WTC11 (cell line): ENCODE measurements around the gene SERPINB6. TPM values are rescaled to one million over a fixed set of nuclear protein-coding genes. Genes with fewer than 3 reads are reported as not detected.

ENCODE experiments used
- ATAC-seq: fragments of 200-7000 bp; cut with Tn5 transposase; 2 replicates; pipeline ENCODE4 v1.10.0; 2021; ENCODE audit warnings: mild to moderate bottlenecking, moderate library complexity
- CTCF ChIA-PET: fragments of 300-600 bp; sonication (Branson Sonifier 250); formaldehyde crosslinking; loops from one replicate; lab custom pipeline; 2021; ENCODE audit warnings: antibody characterized with exemption; lab: Charles Lee
- POLR2A ChIA-PET: fragments of 350-600 bp; sonication (Branson Sonifier 250); formaldehyde crosslinking; loops from one replicate; lab custom pipeline; 2021; ENCODE audit warnings: antibody characterized with exemption; lab: Charles Lee
- DNase-seq: peaks from one replicate; pipeline ENCODE4 v3.0.0; 2021; ENCODE audit warnings: low spot score
- H3K27ac Mint-ChIP-seq: 2 replicates; pipeline ENCODE4 v1.8.0; 2021; ENCODE audit warnings: mixed read lengths
- H3K27me3 Mint-ChIP-seq: 2 replicates; pipeline ENCODE4 v1.8.0; 2021; ENCODE audit warnings: low read depth, mild to moderate bottlenecking, moderate library complexity, mixed read lengths
- H3K36me3 Mint-ChIP-seq: 2 replicates; pipeline ENCODE4 v1.8.0; 2021; ENCODE audit warnings: mixed read lengths
- H3K4me1 Mint-ChIP-seq: 2 replicates; pipeline ENCODE4 v1.8.0; 2022; ENCODE audit warnings: mixed read lengths
- H3K4me3 Mint-ChIP-seq: 2 replicates; pipeline ENCODE4 v1.8.0; 2021; ENCODE audit warnings: mild to moderate bottlenecking, moderate library complexity, mixed read lengths
- H3K9me3 Mint-ChIP-seq: 2 replicates; pipeline ENCODE4 v1.8.0; 2021; ENCODE audit warnings: mixed read lengths
- CREM ChIP-seq: sonication (generic); formaldehyde crosslinking; IDR thresholded peaks from 2 replicates; pipeline ENCODE4 v1.8.1; 2022; ENCODE audit warnings: mild to moderate bottlenecking, missing genetic modification reagents, moderate library complexity
- FOXJ3 ChIP-seq: sonication (generic); formaldehyde crosslinking; IDR thresholded peaks from 2 replicates; pipeline ENCODE4 v1.9.0; 2021; ENCODE audit warnings: missing genetic modification reagents, mild to moderate bottlenecking, borderline replicate concordance
- GABPB1 ChIP-seq: sonication (generic); formaldehyde crosslinking; IDR thresholded peaks from 2 replicates; pipeline ENCODE4 v1.8.1; 2023; ENCODE audit warnings: mild to moderate bottlenecking, missing genetic modification reagents
- GRHL2 ChIP-seq: fragments of 250-450 bp; sonication (Bioruptor Pico); IDR thresholded peaks from 2 replicates; pipeline ENCODE4 v1.8.0; 2022; ENCODE audit warnings: mild to moderate bottlenecking, moderate library complexity; ENCODE audit not compliant: insufficient replicate concordance, severe bottlenecking
- GTF2I ChIP-seq: fragments of 250-450 bp; sonication (Bioruptor Pico); conservative IDR thresholded peaks from 2 replicates; pipeline ENCODE4 v1.4.0; 2021; ENCODE audit warnings: mild to moderate bottlenecking
- IRF2 ChIP-seq: sonication (generic); formaldehyde crosslinking; IDR thresholded peaks from 2 replicates; pipeline ENCODE4 v1.8.0; 2022; ENCODE audit warnings: low read depth, missing genetic modification reagents, borderline replicate concordance
- JUN ChIP-seq: sonication (generic); formaldehyde crosslinking; IDR thresholded peaks from 2 replicates; pipeline ENCODE4 v1.8.0; 2023; ENCODE audit warnings: mild to moderate bottlenecking, missing genetic modification reagents
- MXD4 ChIP-seq: fragments of 250-450 bp; sonication (Bioruptor Pico); IDR thresholded peaks from 2 replicates; pipeline ENCODE4 v1.8.0; 2021; ENCODE audit warnings: mild to moderate bottlenecking, moderate library complexity, borderline replicate concordance
- NFE2L1 ChIP-seq: sonication (generic); formaldehyde crosslinking; IDR thresholded peaks from 2 replicates; pipeline ENCODE4 v1.8.1; 2023; ENCODE audit warnings: missing genetic modification reagents
- NR2C2 ChIP-seq: sonication (generic); formaldehyde crosslinking; IDR thresholded peaks from 2 replicates; pipeline ENCODE4 v1.8.0; 2022; ENCODE audit warnings: mild to moderate bottlenecking, missing genetic modification reagents
- OVOL2 ChIP-seq: fragments of 250-450 bp; sonication (Bioruptor Pico); IDR thresholded peaks from 2 replicates; pipeline ENCODE4 v1.9.0; 2021; ENCODE audit warnings: mild to moderate bottlenecking, borderline replicate concordance
- RORB ChIP-seq: fragments of 250-450 bp; sonication (Bioruptor Pico); IDR thresholded peaks from 2 replicates; pipeline ENCODE4 v1.9.0; 2021; ENCODE audit warnings: mild to moderate bottlenecking
- ZNF219 ChIP-seq: sonication (generic); formaldehyde crosslinking; IDR thresholded peaks from 2 replicates; pipeline ENCODE4 v1.8.0; 2023; ENCODE audit warnings: missing genetic modification reagents, mild to moderate bottlenecking, borderline replicate concordance
- ZNF263 ChIP-seq: sonication (generic); formaldehyde crosslinking; IDR thresholded peaks from 2 replicates; pipeline ENCODE4 v1.8.1; 2022; ENCODE audit warnings: low read depth, mild to moderate bottlenecking, moderate library complexity, missing genetic modification reagents
- ZNF317 ChIP-seq: sonication (generic); formaldehyde crosslinking; IDR thresholded peaks from 2 replicates; pipeline ENCODE4 v1.8.1; 2023; ENCODE audit warnings: low read depth, mild to moderate bottlenecking, moderate library complexity, missing genetic modification reagents, borderline replicate concordance
- total RNA-seq: library from RNA; stranded (reverse); gene quantifications from 3 replicates; pipeline ENCODE4 v1.2.3, GENCODE V29; 2021
- TF ChIP-seq, protein P1 (sequence below): fragments of 250-450 bp; sonication (Bioruptor Pico); IDR thresholded peaks from 2 replicates; pipeline ENCODE4 v1.8.0; 2021; ENCODE audit warnings: mild to moderate bottlenecking
- TF ChIP-seq, protein P2 (sequence below): sonication (generic); formaldehyde crosslinking; IDR thresholded peaks from 2 replicates; pipeline ENCODE4 v1.8.1; 2023; ENCODE audit warnings: mild to moderate bottlenecking, missing genetic modification reagents
- TF ChIP-seq, protein P3 (sequence below): sonication (generic); formaldehyde crosslinking; IDR thresholded peaks from 2 replicates; pipeline ENCODE4 v1.8.0; 2023; ENCODE audit warnings: missing genetic modification reagents, mild to moderate bottlenecking, borderline replicate concordance

Gene SERPINB6
- total RNA-seq, 1 experiment from 2014 or later = 28.0 TPM

DNA sequence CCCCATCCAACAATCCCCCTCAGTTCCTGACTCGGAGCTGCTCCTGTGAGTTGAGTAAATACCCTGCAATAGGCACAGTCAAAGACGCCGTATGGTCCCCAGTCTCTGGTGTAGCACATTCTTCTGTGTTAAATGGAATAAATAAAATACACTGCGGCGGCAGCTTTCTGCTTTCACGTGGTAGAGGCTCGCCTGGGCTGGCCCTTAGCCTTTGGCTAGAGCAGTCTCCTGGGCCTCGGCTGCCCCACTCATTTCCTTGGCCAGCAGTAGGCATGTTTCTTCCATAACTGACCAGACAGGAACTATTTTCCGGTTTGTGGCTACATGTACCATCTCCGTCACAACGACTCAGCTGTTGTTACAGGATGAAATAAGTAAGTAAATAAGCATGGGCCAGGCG lies 20.7 kb downstream of the SERPINB6 start:
- POLR2A ChIA-PET = interaction anchor here (0.6 kb wide), 2 partner anchors 102 to 568 kb away, joined by 3 read pairs; no protein-coding TSS in a partner anchor
- Mint-ChIP-seq H3K4me1 (peaks cover 24% of the 10 kb centered on the region), H3K27ac (no peak overlapping the region), H3K9me3 (no peaks in the 10 kb centered on the region), H3K27me3 (no peaks in the 10 kb centered on the region), H3K4me3 (no peak overlapping the region), H3K36me3 (peaks cover 5% of the 10 kb centered on the region; the same call in 1 of the 2 replicates)
- ATAC-seq (no peak), DNase-seq (no peak)
- no peak for TF ChIP-seq CREM
- CTCF ChIA-PET = interaction anchor here (0.7 to 3.3 kb wide), 6 partner anchors 11 to 159 kb away, joined by 3 to 114 read pairs (median 6); no protein-coding TSS in a partner anchor

DNA sequence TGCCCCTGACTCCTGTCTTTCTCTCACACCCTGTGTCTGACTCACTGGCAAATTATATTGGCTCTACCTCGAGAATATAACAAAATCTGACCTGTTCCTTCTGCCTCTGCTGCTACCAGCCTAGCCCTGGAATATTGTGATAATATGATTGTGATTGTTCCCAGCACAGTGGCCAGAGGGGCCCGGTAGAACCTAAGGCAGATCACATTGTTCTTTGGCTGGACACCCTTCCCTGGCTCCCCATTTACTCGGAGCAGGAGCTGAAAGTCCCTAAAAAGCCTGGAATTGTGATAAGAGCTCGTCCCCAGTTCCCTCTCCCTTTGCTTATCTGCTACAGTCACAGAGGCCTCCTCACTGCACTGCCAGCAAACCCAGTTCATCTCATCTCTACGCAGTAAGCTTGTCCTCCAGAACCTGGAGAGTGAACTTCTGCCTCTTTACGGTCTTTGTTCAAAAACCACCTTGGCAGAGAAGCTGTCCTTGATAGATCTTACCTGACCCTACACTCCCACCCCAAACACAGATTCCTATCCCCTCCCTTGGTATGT lies 21.8 kb downstream of the SERPINB6 start:
- ChIA-PET CTCF (interaction anchor here (0.6 to 2.4 kb wide), 5 partner anchors 39 to 158 kb away, joined by 3 to 8 read pairs (median 4); no protein-coding TSS in a partner anchor), POLR2A (no interaction called here)
- no peaks in the 10 kb centered on the region for H3K9me3 Mint-ChIP-seq
- DNase-seq (no peak), ATAC-seq (no peak)
- no peak overlapping the region for H3K4me3 Mint-ChIP-seq
- H3K27me3 Mint-ChIP-seq = no peaks in the 10 kb centered on the region
- H3K4me1 Mint-ChIP-seq = peaks cover 23% of the 10 kb centered on the region
- H3K36me3 Mint-ChIP-seq = peaks cover 3% of the 10 kb centered on the region; the same call in 1 of the 2 replicates
- H3K27ac Mint-ChIP-seq = peak overlapping the region; percentile 15; the same call in 1 of the 2 replicates
- TF ChIP-seq GTF2I (CRISPR knock-in tag) (no peak), IRF2 (CRISPR knock-in tag) (no peak), NFE2L1 (no peak)
- TF ChIP-seq, protein P1, sequence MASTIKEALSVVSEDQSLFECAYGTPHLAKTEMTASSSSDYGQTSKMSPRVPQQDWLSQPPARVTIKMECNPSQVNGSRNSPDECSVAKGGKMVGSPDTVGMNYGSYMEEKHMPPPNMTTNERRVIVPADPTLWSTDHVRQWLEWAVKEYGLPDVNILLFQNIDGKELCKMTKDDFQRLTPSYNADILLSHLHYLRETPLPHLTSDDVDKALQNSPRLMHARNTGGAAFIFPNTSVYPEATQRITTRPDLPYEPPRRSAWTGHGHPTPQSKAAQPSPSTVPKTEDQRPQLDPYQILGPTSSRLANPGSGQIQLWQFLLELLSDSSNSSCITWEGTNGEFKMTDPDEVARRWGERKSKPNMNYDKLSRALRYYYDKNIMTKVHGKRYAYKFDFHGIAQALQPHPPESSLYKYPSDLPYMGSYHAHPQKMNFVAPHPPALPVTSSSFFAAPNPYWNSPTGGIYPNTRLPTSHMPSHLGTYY (CRISPR knock-in tag) = no peak
- TF ChIP-seq, all 79 proteins: peak for 0

DNA sequence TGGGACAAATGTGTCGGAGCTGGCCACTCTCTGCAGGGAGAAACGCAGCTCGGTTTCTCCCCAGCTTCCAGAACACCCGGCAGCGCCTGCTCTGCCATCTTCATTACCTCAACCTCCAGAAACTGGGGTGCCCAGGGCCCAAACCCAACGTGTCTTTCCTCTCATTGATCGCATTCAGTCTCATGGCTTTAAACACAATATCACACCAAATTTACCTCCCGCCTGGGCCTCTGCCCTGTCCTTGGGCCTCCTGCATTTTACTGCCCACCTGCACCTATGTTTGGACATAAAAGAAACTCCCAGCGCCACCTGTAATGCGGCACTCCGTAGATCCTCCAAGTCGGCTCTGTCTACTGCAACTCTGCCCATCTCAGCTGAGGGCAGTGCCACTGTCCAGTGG lies 22.2 kb downstream of the SERPINB6 start:
- Mint-ChIP-seq H3K4me3 (no peak overlapping the region), H3K36me3 (peaks cover 1% of the 10 kb centered on the region; the same call in 1 of the 2 replicates), H3K27ac (no peak overlapping the region), H3K9me3 (no peaks in the 10 kb centered on the region), H3K4me1 (peaks cover 27% of the 10 kb centered on the region), H3K27me3 (no peaks in the 10 kb centered on the region)
- ATAC-seq (no peak), DNase-seq (no peak)
- ChIA-PET POLR2A (no interaction called here), CTCF (interaction anchor here (2.4 kb wide), 1 partner anchor 103 kb away, joined by 7 read pairs; no protein-coding TSS in a partner anchor)
- TF ChIP-seq FOXJ3 (no peak), ZNF317 (CRISPR knock-in tag) (no peak), ZNF263 (CRISPR knock-in tag) (no peak)

DNA sequence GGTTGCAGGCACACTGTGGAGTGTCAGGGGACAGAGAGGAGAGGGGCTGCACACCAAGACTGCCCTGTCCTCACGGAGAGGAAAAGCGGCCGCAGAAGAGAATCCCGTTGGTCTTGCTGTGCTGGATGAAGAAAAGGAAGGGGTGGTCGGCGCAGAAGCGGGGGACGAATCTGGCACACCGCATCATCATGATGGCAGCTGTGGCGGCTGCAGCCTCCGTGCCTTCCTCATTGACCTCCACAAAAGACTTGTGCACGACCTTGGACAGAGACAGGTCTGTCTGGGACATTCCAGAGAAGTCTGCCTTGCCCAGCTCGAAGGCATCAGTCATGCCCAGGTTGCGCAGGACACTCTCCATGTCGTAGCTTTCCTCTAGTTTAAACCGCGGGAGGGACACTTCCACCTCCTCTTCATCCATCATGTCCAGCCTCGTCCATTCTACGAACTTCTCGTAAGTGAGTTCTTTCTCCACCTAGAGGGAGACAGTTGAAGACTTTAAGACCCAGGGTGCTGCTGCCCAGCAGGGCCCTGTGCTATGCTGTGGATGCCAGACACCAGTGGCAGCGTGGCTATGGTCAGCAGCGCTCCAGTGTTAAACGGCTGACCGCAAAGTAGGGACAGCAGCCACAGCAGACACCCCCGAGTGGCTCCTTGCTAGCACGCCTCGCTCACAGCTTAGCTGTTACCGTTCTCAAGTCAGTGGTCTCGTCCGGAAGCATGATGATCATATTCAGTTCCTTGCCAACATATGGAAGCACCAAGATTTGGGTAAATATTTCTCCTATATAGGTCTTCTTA lies 22.9 kb downstream of the SERPINB6 start:
- H3K27ac Mint-ChIP-seq = no peak overlapping the region
- ChIA-PET POLR2A (no interaction called here), CTCF (interaction anchor here (0.6 to 2.4 kb wide), 3 partner anchors 10 to 150 kb away, joined by 3 to 7 read pairs (median 5); no protein-coding TSS in a partner anchor)
- no peaks in the 10 kb centered on the region for H3K9me3 Mint-ChIP-seq
- H3K4me3 Mint-ChIP-seq = no peak overlapping the region
- H3K4me1 Mint-ChIP-seq = peaks cover 30% of the 10 kb centered on the region
- H3K27me3 Mint-ChIP-seq = no peaks in the 10 kb centered on the region
- no peaks in the 10 kb centered on the region; the same call in 1 of the 2 replicates for H3K36me3 Mint-ChIP-seq
- DNase-seq (no peak), ATAC-seq (no peak)
- TF ChIP-seq MXD4 (CRISPR knock-in tag) (no peak), ZNF317 (CRISPR knock-in tag) (no peak), OVOL2 (CRISPR knock-in tag) (no peak), NFE2L1 (no peak), ZNF219 (CRISPR knock-in tag) (no peak), RORB (CRISPR knock-in tag) (no peak), JUN (CRISPR knock-in tag) (no peak), NR2C2 (no peak), GRHL2 (no peak), GABPB1 (no peak)
- TF ChIP-seq, protein P2, sequence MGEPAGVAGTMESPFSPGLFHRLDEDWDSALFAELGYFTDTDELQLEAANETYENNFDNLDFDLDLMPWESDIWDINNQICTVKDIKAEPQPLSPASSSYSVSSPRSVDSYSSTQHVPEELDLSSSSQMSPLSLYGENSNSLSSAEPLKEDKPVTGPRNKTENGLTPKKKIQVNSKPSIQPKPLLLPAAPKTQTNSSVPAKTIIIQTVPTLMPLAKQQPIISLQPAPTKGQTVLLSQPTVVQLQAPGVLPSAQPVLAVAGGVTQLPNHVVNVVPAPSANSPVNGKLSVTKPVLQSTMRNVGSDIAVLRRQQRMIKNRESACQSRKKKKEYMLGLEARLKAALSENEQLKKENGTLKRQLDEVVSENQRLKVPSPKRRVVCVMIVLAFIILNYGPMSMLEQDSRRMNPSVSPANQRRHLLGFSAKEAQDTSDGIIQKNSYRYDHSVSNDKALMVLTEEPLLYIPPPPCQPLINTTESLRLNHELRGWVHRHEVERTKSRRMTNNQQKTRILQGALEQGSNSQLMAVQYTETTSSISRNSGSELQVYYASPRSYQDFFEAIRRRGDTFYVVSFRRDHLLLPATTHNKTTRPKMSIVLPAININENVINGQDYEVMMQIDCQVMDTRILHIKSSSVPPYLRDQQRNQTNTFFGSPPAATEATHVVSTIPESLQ (CRISPR knock-in tag) = no peak
- TF ChIP-seq, protein P1 (CRISPR knock-in tag) = no peak
- TF ChIP-seq, protein P3, sequence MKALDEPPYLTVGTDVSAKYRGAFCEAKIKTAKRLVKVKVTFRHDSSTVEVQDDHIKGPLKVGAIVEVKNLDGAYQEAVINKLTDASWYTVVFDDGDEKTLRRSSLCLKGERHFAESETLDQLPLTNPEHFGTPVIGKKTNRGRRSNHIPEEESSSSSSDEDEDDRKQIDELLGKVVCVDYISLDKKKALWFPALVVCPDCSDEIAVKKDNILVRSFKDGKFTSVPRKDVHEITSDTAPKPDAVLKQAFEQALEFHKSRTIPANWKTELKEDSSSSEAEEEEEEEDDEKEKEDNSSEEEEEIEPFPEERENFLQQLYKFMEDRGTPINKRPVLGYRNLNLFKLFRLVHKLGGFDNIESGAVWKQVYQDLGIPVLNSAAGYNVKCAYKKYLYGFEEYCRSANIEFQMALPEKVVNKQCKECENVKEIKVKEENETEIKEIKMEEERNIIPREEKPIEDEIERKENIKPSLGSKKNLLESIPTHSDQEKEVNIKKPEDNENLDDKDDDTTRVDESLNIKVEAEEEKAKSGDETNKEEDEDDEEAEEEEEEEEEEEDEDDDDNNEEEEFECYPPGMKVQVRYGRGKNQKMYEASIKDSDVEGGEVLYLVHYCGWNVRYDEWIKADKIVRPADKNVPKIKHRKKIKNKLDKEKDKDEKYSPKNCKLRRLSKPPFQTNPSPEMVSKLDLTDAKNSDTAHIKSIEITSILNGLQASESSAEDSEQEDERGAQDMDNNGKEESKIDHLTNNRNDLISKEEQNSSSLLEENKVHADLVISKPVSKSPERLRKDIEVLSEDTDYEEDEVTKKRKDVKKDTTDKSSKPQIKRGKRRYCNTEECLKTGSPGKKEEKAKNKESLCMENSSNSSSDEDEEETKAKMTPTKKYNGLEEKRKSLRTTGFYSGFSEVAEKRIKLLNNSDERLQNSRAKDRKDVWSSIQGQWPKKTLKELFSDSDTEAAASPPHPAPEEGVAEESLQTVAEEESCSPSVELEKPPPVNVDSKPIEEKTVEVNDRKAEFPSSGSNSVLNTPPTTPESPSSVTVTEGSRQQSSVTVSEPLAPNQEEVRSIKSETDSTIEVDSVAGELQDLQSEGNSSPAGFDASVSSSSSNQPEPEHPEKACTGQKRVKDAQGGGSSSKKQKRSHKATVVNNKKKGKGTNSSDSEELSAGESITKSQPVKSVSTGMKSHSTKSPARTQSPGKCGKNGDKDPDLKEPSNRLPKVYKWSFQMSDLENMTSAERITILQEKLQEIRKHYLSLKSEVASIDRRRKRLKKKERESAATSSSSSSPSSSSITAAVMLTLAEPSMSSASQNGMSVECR (CRISPR knock-in tag) = no peak
